Breast epithelium (tissue), 4 donors: Measurements from ENCODE around the gene STAT3. TPM values are rescaled to one million over a fixed set of nuclear protein-coding genes. Genes with fewer than 3 reads are reported as not detected.

Source experiments
- DNase-seq, 2 donors: peaks; one replicate each; pipeline ENCODE4 v3.0.0-alpha.2; 2019; ENCODE audit warnings: low spot score in 2 of 2
- H3K27ac ChIP-seq, 2 donors: fragments of 200-600 bp; sonication (generic) in 1 of 2; one replicate each; pipeline ENCODE4 v1.5.1; 2016 to 2019; ENCODE audit warnings: mild to moderate bottlenecking in 1 of 2
- H3K27me3 ChIP-seq, 2 donors: fragments of 200-600 bp; sonication (generic) in 1 of 2; one replicate each; pipeline versions ENCODE4 v1.5.1 to v1.6.0; 2017 to 2019; ENCODE audit warnings: control low read depth in 1 of 2, mild to moderate bottlenecking in 1 of 2
- H3K36me3 ChIP-seq: fragments of 200-600 bp; one replicate; pipeline ENCODE4 v1.5.1; 2019
- H3K4me1 ChIP-seq, 2 donors: fragments of 200-600 bp; sonication (generic); one replicate each; pipeline ENCODE4 v1.5.1; 2016 to 2019; ENCODE audit warnings: control low read depth in 1 of 2
- H3K4me3 ChIP-seq, 3 donors: fragments of 200-600 bp; sonication (generic); 1 replicate in 2 of 3; 2 replicates in 1 of 3; pipeline ENCODE4 v1.5.1; 2016 to 2019; ENCODE audit warnings: mild to moderate bottlenecking in 3 of 3, moderate library complexity in 2 of 3
- H3K9me3 ChIP-seq, 2 donors: fragments of 200-600 bp; sonication (generic) in 1 of 2; one replicate each; pipeline ENCODE4 v1.5.1; 2016 to 2019; ENCODE audit warnings: control low read depth in 1 of 2
- POLR2A ChIP-seq: fragments of 450-650 bp; IDR thresholded peaks from one replicate; pipeline ENCODE4 v1.6.1; 2016; ENCODE audit warnings: antibody characterized with exemption, mild to moderate bottlenecking, moderate library complexity
- POLR2AphosphoS5 ChIP-seq, 3 donors: sonication (generic); formaldehyde crosslinking; IDR thresholded peaks; one replicate each; pipeline ENCODE4 v1.6.1; 2017; ENCODE audit warnings: antibody characterized with exemption in 3 of 3
- intact Hi-C: fragments of 100-400 bp; cut with DNase I; formaldehyde crosslinking; loops from one replicate; pipeline ENCODE4 v1.15.1; 2023; ENCODE audit warnings: low total_unique reads
- total RNA-seq, 3 donors: library from RNA; depleted of rRNA; stranded (reverse); fragments of >200 nt; gene quantifications; one replicate each; pipeline ENCODE4 v1.1.0, GENCODE V29; 2016
- TF ChIP-seq, protein P1 (sequence below), 3 donors: fragments of 450-650 bp; IDR thresholded peaks; one replicate each; pipeline ENCODE4 v1.5.1; 2016 to 2017; ENCODE audit warnings: antibody characterized with exemption in 3 of 3, mild to moderate bottlenecking in 3 of 3, moderate library complexity in 3 of 3

STAT3 gene
- total RNA-seq, 3 donors from 2014 or later: 193 to 322 (median 238) TPM

DNA sequence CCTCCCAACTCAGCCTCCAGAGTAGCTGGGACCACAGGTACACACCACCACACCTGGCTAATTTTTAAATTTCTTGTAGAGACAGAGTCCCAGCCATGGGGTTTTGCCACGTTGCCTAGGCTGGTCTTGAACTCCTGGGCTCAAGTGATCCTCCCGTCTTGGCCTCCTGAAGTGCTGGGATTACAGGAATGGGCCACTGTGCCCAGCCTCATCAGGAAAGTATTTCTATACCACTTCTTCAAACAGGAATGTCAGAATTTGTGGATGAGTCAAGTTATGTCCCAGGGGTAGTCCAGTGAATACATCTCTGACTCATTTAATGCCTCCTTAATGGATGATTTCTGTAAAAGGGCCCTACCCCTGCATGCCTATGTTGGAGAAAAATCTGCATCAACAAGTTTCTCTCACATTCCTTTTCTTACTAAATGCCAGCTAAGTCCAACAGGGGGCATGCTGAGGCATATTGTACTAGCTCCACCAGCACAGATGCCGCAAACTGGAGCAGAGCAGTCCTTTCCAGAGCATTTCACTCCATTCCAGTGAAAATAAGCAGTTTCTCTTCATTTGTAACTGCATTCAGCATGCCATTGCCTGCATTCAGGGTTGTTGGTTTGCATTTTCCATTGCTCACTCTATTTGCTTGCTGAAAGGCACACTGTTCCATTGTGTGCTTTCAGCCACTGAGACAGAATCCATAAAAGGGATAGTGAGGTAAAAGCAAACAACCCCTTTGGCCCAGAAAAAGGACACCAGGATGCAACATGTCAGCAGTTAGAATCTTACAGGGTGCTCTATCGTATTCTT lies 40.1 kb upstream of the STAT3 start:
- Histone ChIP-seq H3K4me1 (peaks cover 0 to 4% of the 10 kb centered on the region in 2 donors), H3K4me3 (no peak overlapping the region), H3K27me3 (no peaks in the 10 kb centered on the region), H3K36me3 (no peaks in the 10 kb centered on the region), H3K9me3 (no peaks in the 10 kb centered on the region), H3K27ac (peak overlapping the region; percentile 64 to 77)
- peak in 1 of 2 donors; percentile 22 for DNase-seq
- intact Hi-C loops: no loop called here
- TF ChIP-seq, protein P1, sequence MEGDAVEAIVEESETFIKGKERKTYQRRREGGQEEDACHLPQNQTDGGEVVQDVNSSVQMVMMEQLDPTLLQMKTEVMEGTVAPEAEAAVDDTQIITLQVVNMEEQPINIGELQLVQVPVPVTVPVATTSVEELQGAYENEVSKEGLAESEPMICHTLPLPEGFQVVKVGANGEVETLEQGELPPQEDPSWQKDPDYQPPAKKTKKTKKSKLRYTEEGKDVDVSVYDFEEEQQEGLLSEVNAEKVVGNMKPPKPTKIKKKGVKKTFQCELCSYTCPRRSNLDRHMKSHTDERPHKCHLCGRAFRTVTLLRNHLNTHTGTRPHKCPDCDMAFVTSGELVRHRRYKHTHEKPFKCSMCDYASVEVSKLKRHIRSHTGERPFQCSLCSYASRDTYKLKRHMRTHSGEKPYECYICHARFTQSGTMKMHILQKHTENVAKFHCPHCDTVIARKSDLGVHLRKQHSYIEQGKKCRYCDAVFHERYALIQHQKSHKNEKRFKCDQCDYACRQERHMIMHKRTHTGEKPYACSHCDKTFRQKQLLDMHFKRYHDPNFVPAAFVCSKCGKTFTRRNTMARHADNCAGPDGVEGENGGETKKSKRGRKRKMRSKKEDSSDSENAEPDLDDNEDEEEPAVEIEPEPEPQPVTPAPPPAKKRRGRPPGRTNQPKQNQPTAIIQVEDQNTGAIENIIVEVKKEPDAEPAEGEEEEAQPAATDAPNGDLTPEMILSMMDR (IDR thresholded peaks at IDR 0.05): peak; percentile 54 to 76 (median 76)
- TF ChIP-seq POLR2A: no peak
- TF ChIP-seq POLR2AphosphoS5 (IDR thresholded peaks at IDR 0.05): peak in 2 of 3 donors; percentile 9 to 39

GRCh38 chr17:42424991-42425610 lies 36.9 kb upstream of the STAT3 start:
- Histone ChIP-seq H3K4me3 (no peak overlapping the region), H3K4me1 (peaks cover 0 to 10% of the 10 kb centered on the region in 2 donors), H3K9me3 (no peaks in the 10 kb centered on the region), H3K36me3 (no peaks in the 10 kb centered on the region), H3K27me3 (no peaks in the 10 kb centered on the region), H3K27ac (peak overlapping the region; percentile 54 to 95)
- no peak for DNase-seq
- intact Hi-C loops: no loop called here
- no peak for TF ChIP-seq POLR2AphosphoS5 (IDR thresholded peaks at IDR 0.05)

DNA sequence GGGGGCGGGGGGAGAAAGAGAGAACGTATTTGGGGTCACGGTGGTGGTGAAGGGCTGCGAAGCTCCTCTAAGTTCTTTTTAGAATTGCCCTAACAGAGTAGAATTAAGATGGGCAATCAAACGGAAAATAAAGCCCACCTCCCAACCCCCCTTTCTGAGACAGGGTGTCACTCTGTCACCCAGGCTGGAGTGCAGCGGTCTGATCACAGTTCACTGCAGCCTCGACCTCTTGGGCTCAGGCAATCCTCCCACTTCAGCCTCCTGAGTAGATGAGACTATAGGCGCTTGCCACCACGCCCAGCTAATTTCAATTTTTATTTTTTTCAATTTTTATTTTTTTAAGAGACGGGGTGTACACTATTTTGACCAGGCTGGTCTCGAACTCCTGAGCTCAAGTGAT lies 35.5 kb upstream of the STAT3 start:
- Histone ChIP-seq H3K27me3 (no peaks in the 10 kb centered on the region), H3K4me3 (peak overlapping the region; percentile 80 to 98 (median 92)), H3K4me1 (peaks cover 0 to 10% of the 10 kb centered on the region in 2 donors), H3K9me3 (no peaks in the 10 kb centered on the region), H3K27ac (peak overlapping the region; percentile 93 to 95), H3K36me3 (no peaks in the 10 kb centered on the region)
- peak in 1 of 2 donors; percentile 49 for DNase-seq
- intact Hi-C loops: no loop called here
- TF ChIP-seq POLR2A: no peak
- TF ChIP-seq, protein P1 (IDR thresholded peaks at IDR 0.05): no peak
- no peak for TF ChIP-seq POLR2AphosphoS5 (IDR thresholded peaks at IDR 0.05)

DNA sequence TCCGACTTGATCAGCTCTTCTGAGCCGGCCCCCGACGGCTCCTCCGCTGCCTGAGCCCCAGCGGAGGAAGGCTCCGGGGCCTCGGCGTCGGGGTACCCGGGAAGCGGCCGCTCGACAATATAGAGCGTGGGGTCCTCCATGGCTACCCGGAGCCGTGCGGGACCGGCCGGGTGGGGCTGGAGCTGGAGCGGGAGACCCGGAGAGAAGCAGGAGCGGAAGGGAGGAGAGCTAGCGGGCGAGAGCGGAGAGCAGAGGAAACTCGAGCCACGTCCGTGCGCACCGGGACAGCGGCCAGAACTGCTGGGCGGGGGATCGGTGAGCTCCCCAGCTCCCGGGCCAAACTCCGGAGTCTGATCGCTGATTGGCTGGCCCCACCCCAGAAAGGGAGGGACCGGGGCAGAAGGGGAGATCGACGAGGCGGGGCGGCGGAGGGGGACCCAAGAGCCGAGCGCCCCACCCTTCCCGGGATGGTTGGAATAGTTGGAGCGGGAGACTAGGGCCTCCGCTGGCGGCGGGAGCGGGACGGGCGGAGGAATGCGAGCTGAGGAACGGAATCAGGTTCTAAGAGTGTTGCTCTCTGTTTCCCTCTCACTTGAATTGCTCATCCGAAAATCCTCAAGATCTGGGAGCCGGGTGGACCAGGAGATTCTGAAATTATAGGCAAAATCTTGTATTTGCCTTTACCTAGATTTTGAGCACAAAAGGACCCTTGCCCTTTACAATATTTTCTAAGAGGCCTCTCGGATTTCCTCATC lies 34.9 kb upstream of the STAT3 start, which contains the start of gene CAVIN1:
CAVIN1 (minus strand) TSS at position 299 of the 755 bp plus-strand sequence; CDS start at position 140, 159 bp downstream.
- Histone ChIP-seq H3K27me3 (no peaks in the 10 kb centered on the region), H3K36me3 (no peaks in the 10 kb centered on the region), H3K4me3 (peak within 1 kb of the TSS; percentile 80 to 98 (median 92)), H3K9me3 (no peaks in the 10 kb centered on the region), H3K4me1 (peaks cover 0 to 6% of the 10 kb centered on the region in 2 donors), H3K27ac (peak within 1 kb of the TSS; percentile 93 to 95)
- DNase-seq: peak; percentile 96 to 98
- TF ChIP-seq POLR2A (peak; percentile 91), POLR2AphosphoS5 (IDR thresholded peaks at IDR 0.05) (peak; percentile 95 to 98 (median 97))
- TF ChIP-seq, protein P1 (IDR thresholded peaks at IDR 0.05): no peak
- intact Hi-C loops: no loop called here

DNA sequence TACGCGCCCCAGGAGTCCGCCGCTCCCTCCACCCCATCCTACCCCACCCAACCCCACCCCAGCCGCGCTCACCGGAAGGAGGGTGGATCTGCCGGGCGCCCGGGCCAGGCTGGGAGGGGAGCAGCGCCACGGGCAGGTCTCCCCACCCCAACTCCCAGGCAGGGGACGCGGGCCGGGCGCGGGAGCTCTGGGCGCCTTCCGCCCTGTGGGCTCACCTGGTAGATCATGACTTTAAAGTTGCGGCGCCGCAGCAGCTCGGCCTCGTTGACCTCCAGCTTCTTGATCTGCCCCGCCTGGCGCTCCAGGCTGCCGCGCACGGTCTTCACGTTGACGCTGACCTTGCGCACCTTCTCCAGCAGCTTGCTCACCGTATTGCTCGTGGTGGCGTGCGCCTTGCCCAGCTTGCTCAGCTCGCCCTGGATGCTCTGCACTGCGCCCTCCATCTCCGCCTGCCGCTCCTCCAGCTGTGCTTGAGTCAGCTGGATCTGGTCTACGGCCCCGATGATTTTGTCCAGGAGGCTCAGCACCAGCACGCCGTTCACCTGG lies 34.2 kb upstream of the STAT3 start:
- Histone ChIP-seq H3K4me1 (peaks cover 0 to 11% of the 10 kb centered on the region in 2 donors), H3K27ac (peak overlapping the region; percentile 93 to 95), H3K36me3 (no peaks in the 10 kb centered on the region), H3K4me3 (peak overlapping the region; percentile 80 to 98 (median 92)), H3K9me3 (no peaks in the 10 kb centered on the region), H3K27me3 (no peaks in the 10 kb centered on the region)
- intact Hi-C loops: no loop called here
- DNase-seq: peak in 1 of 2 donors; percentile 50
- no peak for TF ChIP-seq POLR2A
- no peak for TF ChIP-seq POLR2AphosphoS5 (IDR thresholded peaks at IDR 0.05)
- TF ChIP-seq, protein P1 (IDR thresholded peaks at IDR 0.05): no peak
